ENCODE results near the gene AIRE. TPM values are rescaled to one million over a fixed set of nuclear protein-coding genes. Genes with fewer than 3 reads are reported as not detected.

Gene AIRE
- total RNA-seq, 1 experiment from 2014 or later = 0.17 TPM

DNA sequence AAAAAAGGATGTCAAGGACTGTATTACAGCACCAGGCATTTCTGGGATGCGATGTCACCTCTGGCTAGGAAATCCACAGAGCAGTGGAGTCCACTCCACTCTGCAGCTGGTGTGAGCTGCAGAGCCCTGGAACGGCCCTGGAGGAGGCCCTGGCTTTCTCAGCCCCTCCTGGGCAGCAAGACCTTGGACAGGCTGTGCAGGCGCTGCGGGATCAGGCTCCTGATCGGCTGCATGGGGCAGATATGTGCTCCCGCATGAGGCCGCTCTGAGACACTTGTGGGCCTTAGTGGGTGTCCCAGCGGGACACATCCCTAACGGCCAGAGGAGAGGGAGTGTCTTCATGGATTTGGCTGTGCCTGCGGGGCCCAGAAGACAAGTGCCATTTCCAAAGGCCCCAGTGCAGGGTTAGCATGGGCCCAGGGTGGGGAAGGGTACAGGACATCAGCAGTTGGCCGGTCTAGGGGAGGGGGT is 30.1 kb upstream of the AIRE start:
- Mint-ChIP-seq H3K4me1 (peaks cover 0 to 2% of the 10 kb centered on the region in 2 experiments; a peak in 1 of 4 replicates), H3K9me3 (no peaks in the 10 kb centered on the region), H3K36me3 (ENCODE audit: insufficient read depth in 1 of 3, low read depth in 3 of 3) (no peaks in the 10 kb centered on the region; a peak in 1 of 7 replicates), H3K27ac (no peak overlapping the region), H3K4me3 (no peak overlapping the region), H3K27me3 (ENCODE audit: low read depth) (peaks cover 10% of the 10 kb centered on the region)
- Histone ChIP-seq H4K8ac (replicated peaks; ENCODE audit: insufficient read length, low read depth, low read length) (no peak overlapping the region), H2BK120ac (ENCODE audit: low read depth, low read length, poor library complexity, severe bottlenecking) (no peak overlapping the region), H3K4me2 (ENCODE audit: insufficient read depth, insufficient read length, low read length) (no peak overlapping the region), H3K18ac (ENCODE audit: insufficient read length, low read depth, low read length) (no peak overlapping the region), H3K23ac (ENCODE audit: insufficient read length, low read depth, low read length) (no peak overlapping the region), H3K23me2 (ENCODE audit: insufficient read length, low read depth, low read length, poor library complexity, severe bottlenecking) (no peaks in the 10 kb centered on the region), H3K4me1 (ENCODE audit: insufficient read depth, low read length) (no peaks in the 10 kb centered on the region), H2AK5ac (ENCODE audit: insufficient read length, low read length) (no peak overlapping the region), H3K14ac (ENCODE audit: insufficient read depth, low read length) (no peak overlapping the region; the same call in 1 of the 2 replicates), H2BK15ac (ENCODE audit: low read depth, low read length) (no peak overlapping the region), H3K4ac (ENCODE audit: low read depth, low read length) (no peak overlapping the region), H3K27ac (ENCODE audit: insufficient read length, low read depth, low read length) (no peak overlapping the region), H2BK20ac (ENCODE audit: low read depth, low read length, poor library complexity, severe bottlenecking) (no peak overlapping the region), H3K9ac (ENCODE audit: extremely low read depth, insufficient read length, low read length) (no peak overlapping the region), H4K20me1 (ENCODE audit: control insufficient read depth, insufficient read depth, insufficient read length) (no peaks in the 10 kb centered on the region), H4K5ac (ENCODE audit: insufficient read length, low read depth, low read length) (no peak overlapping the region), H2AFZ (ENCODE audit: low read length) (no peak overlapping the region), H3K56ac (ENCODE audit: insufficient read length, low read depth, low read length) (no peak overlapping the region), H2BK12ac (ENCODE audit: insufficient read length, low read depth, low read length) (no peak overlapping the region), H3K79me1 (ENCODE audit: insufficient read depth, low read depth, low read length, poor library complexity, severe bottlenecking) (no peaks in the 10 kb centered on the region), H3K27me3 (ENCODE audit: insufficient read depth, low read length) (no peaks in the 10 kb centered on the region), H3K9me3 (ENCODE audit: control insufficient read depth, low read depth, low read length) (no peaks in the 10 kb centered on the region), H2BK5ac (ENCODE audit: insufficient read length, low read length) (no peak overlapping the region), H4K91ac (ENCODE audit: insufficient read length, low read depth, low read length) (no peak overlapping the region), H3T11ph (ENCODE audit: low read length) (no peak overlapping the region), H3K79me2 (ENCODE audit: insufficient read depth, low read length) (no peaks in the 10 kb centered on the region)
- no peak for DNase-seq
- TF ChIP-seq, protein P1, sequence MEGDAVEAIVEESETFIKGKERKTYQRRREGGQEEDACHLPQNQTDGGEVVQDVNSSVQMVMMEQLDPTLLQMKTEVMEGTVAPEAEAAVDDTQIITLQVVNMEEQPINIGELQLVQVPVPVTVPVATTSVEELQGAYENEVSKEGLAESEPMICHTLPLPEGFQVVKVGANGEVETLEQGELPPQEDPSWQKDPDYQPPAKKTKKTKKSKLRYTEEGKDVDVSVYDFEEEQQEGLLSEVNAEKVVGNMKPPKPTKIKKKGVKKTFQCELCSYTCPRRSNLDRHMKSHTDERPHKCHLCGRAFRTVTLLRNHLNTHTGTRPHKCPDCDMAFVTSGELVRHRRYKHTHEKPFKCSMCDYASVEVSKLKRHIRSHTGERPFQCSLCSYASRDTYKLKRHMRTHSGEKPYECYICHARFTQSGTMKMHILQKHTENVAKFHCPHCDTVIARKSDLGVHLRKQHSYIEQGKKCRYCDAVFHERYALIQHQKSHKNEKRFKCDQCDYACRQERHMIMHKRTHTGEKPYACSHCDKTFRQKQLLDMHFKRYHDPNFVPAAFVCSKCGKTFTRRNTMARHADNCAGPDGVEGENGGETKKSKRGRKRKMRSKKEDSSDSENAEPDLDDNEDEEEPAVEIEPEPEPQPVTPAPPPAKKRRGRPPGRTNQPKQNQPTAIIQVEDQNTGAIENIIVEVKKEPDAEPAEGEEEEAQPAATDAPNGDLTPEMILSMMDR (conservative IDR thresholded peaks at IDR 0.05) = no peak
- WGBS (ENCODE audit: extremely low coverage, insufficient read length, low lambda C conversion rate) = no CpG with 5 or more reads among the region's 11 CpGs
